ENCODE measurements around the gene CD70. TPM values are rescaled to one million over a fixed set of nuclear protein-coding genes. Genes with fewer than 3 reads are reported as not detected.

The CD70 gene
- total and polyA plus RNA-seq, 2 donors (not counting 1 experiment from before 2014, with no cell fraction given), result 23.9 to 49.1 TPM

DNA sequence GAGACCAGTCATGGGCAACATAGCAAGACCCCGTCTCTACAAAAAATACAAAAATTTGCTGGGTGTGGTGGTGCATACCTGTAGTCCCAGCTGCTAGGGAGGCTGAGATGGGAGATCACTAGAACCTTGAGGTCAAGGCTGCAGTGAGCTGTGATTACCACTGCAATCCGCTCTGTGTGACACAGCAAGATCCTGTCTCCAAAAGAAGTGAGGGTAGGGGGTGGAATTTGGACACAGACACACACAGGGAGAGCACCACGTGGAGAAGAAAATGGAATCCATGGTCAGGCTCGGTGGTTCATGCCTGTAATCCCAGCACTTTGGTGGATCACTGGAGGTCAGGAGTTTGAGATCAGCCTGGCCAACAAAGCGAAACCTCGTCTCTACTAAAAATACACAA, 51.4 kb downstream of the CD70 start:
- WGBS (ENCODE audit: insufficient coverage), result 92% methylated on average over 6 of the region's 6 CpGs
- H3K36me3 ChIP-seq (replicated peaks in 1 of 2; ENCODE audit: control extremely low read depth in 1 of 2, control insufficient read depth in 1 of 2, extremely low read depth in 1 of 2, insufficient read depth in 2 of 2, low read length in 1 of 2), result no peaks in the 10 kb centered on the region
- H3K9me3 Mint-ChIP-seq (ENCODE audit: insufficient read depth), result no peaks in the 10 kb centered on the region
- H3K4me3 ChIP-seq (ENCODE audit: control extremely low read depth in 1 of 5, extremely low read depth in 1 of 5, insufficient read depth in 1 of 5, low read depth in 2 of 5, low read length in 4 of 5), result no peak overlapping the region
- POLR2A ChIA-PET, result interaction anchor here (0.8 kb wide), 1 partner anchor 17 kb away, joined by 3 read pairs; no protein-coding TSS in a partner anchor
- no peak overlapping the region for H3K9ac ChIP-seq (ENCODE audit: low read length)
- H4K20me1 ChIP-seq (ENCODE audit: control insufficient read depth, insufficient read depth, low read length, poor library complexity, severe bottlenecking), result no peaks in the 10 kb centered on the region
- ATAC-seq (ENCODE audit: low read depth) (no peak), DNase-seq (no peak)
- no peak overlapping the region for H3K4me2 ChIP-seq (replicated peaks; ENCODE audit: low read depth, low read length, poor library complexity, severe bottlenecking)
- peaks cover 0 to 16% (median 3%) of the 10 kb centered on the region in 3 donors for H3K9me3 ChIP-seq (ENCODE audit: control extremely low read depth in 1 of 3, control insufficient read depth in 2 of 3, insufficient read depth in 1 of 3, low read length in 2 of 3)
- no peak overlapping the region for H3K4me3 Mint-ChIP-seq
- H3K4me1 Mint-ChIP-seq, result peaks cover 30% of the 10 kb centered on the region
- peaks cover 15 to 31% of the 10 kb centered on the region in 2 donors for H3K4me1 ChIP-seq (ENCODE audit: control insufficient read depth in 2 of 2, insufficient read depth in 2 of 2, low read length in 2 of 2)
- no peak for TF ChIP-seq EZH2 (IDR thresholded peaks at IDR 0.05; ENCODE audit: borderline replicate concordance, insufficient read depth, low read depth, low read length, poor library complexity, severe bottlenecking)
- TF ChIP-seq, protein P1, sequence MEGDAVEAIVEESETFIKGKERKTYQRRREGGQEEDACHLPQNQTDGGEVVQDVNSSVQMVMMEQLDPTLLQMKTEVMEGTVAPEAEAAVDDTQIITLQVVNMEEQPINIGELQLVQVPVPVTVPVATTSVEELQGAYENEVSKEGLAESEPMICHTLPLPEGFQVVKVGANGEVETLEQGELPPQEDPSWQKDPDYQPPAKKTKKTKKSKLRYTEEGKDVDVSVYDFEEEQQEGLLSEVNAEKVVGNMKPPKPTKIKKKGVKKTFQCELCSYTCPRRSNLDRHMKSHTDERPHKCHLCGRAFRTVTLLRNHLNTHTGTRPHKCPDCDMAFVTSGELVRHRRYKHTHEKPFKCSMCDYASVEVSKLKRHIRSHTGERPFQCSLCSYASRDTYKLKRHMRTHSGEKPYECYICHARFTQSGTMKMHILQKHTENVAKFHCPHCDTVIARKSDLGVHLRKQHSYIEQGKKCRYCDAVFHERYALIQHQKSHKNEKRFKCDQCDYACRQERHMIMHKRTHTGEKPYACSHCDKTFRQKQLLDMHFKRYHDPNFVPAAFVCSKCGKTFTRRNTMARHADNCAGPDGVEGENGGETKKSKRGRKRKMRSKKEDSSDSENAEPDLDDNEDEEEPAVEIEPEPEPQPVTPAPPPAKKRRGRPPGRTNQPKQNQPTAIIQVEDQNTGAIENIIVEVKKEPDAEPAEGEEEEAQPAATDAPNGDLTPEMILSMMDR (IDR thresholded peaks at IDR 0.05), result no peak
- peaks cover 5% of the 10 kb centered on the region for H3K27me3 Mint-ChIP-seq
- no peak overlapping the region for H3K27ac Mint-ChIP-seq
- H3K79me2 ChIP-seq (ENCODE audit: control insufficient read depth, insufficient read depth, low read length), result no peaks in the 10 kb centered on the region
- intact Hi-C loops (cut with micrococcal nuclease), result loop anchor here (5.0 kb wide), 1 partner anchor 198 kb away; the partner anchor contains the start of genes GPR108 and TRIP10
- H3K27ac ChIP-seq (ENCODE audit: low read length in 2 of 2), result no peak overlapping the region
- CTCF ChIA-PET, result interaction anchor here (0.6 to 0.7 kb wide), 2 partner anchors 32 to 317 kb away, joined by 3 to 4 read pairs; no protein-coding TSS in a partner anchor
- H3K27me3 ChIP-seq (replicated peaks in 1 of 4; ENCODE audit: control extremely low read depth in 1 of 4, control insufficient read depth in 3 of 4, insufficient read depth in 4 of 4, low read length in 3 of 4), result no peaks in the 10 kb centered on the region
- H2AFZ ChIP-seq (ENCODE audit: insufficient read depth, low read depth, low read length, poor library complexity, severe bottlenecking), result no peak overlapping the region

Small RNAs within 50 kb of the gene (small RNA-seq; reads per million reads assigned to genes)
- not detected for gene RF00019 (ENCODE audit: insufficient read length, low read depth, low replicate concordance)

Other genes with a start within 250 kb of the CD70 start
- 38.2 and 39.8 TPM in 2 replicates for gene CLPP, start 229.6 kb downstream of the CD70 start, total RNA-seq
- 82.1 and 83.4 TPM in 2 replicates for gene CLPP, start 229.6 kb downstream of the CD70 start, polyA plus RNA-seq
- gene ALKBH7, start 218.4 kb downstream of the CD70 start, total RNA-seq, result 62.7 and 67.0 TPM in 2 replicates
- gene ALKBH7, start 218.4 kb downstream of the CD70 start, polyA plus RNA-seq, result 27.5 and 36.4 TPM in 2 replicates
- 3.0 and 3.3 TPM in 2 replicates for gene PSPN, start 215.2 kb downstream of the CD70 start, total RNA-seq
- 0.30 and 1.1 TPM in 2 replicates for gene PSPN, start 215.2 kb downstream of the CD70 start, polyA plus RNA-seq
- 56.5 and 63.4 TPM in 2 replicates for gene GTF2F1, start 198.0 kb downstream of the CD70 start, total RNA-seq
- 41.0 and 47.8 TPM in 2 replicates for gene GTF2F1, start 198.0 kb downstream of the CD70 start, polyA plus RNA-seq
- gene KHSRP, start 166.3 kb downstream of the CD70 start, total RNA-seq, result 195 and 205 TPM in 2 replicates
- 79.6 and 82.8 TPM in 2 replicates for gene KHSRP, start 166.3 kb downstream of the CD70 start, polyA plus RNA-seq
- gene SLC25A41, start 157.4 kb downstream of the CD70 start, total RNA-seq, result 0.29 and 0.30 TPM in 2 replicates
- gene SLC25A41, start 157.4 kb downstream of the CD70 start, polyA plus RNA-seq, result 0.07 and 0.48 TPM in 2 replicates
- 19.9 and 25.3 TPM in 2 replicates for gene SLC25A23, start 131.4 kb downstream of the CD70 start, total RNA-seq
- gene SLC25A23, start 131.4 kb downstream of the CD70 start, polyA plus RNA-seq, result 2.4 and 9.3 TPM in 2 replicates
- gene CRB3, start 126.9 kb downstream of the CD70 start, total RNA-seq, result 3.1 and 3.6 TPM in 2 replicates
- gene CRB3, start 126.9 kb downstream of the CD70 start, polyA plus RNA-seq, result 1.0 and 2.1 TPM in 2 replicates
- gene DENND1C, start 109.4 kb downstream of the CD70 start, total RNA-seq, result 117 and 119 TPM in 2 replicates
- gene DENND1C, start 109.4 kb downstream of the CD70 start, polyA plus RNA-seq, result 132 and 134 TPM in 2 replicates
- gene TUBB4A, start 88.8 kb downstream of the CD70 start, total RNA-seq, result 21.9 and 22.1 TPM in 2 replicates
- gene TUBB4A, start 88.8 kb downstream of the CD70 start, polyA plus RNA-seq, result 3.3 and 3.9 TPM in 2 replicates
- 11.7 TPM in 2 replicates for gene TNFSF9, start 60.1 kb downstream of the CD70 start, total RNA-seq
- 8.9 and 24.3 TPM in 2 replicates for gene TNFSF9, start 60.1 kb downstream of the CD70 start, polyA plus RNA-seq
- gene TNFSF14, start 79.0 kb upstream of the CD70 start, total RNA-seq, result 0.37 and 0.58 TPM in 2 replicates
- gene TNFSF14, start 79.0 kb upstream of the CD70 start, polyA plus RNA-seq, result 0.04 and 0.06 TPM in 2 replicates
- gene C3, start 129.5 kb upstream of the CD70 start, total RNA-seq, result 0.47 and 2.0 TPM in 2 replicates
- 0.01 and 0.27 TPM in 2 replicates for gene C3, start 129.5 kb upstream of the CD70 start, polyA plus RNA-seq
- gene GPR108, start 146.4 kb upstream of the CD70 start, total RNA-seq, result 78.8 and 79.0 TPM in 2 replicates
- gene GPR108, start 146.4 kb upstream of the CD70 start, polyA plus RNA-seq, result 82.5 and 100.0 TPM in 2 replicates
- 42.7 and 53.3 TPM in 2 replicates for gene TRIP10, start 148.5 kb upstream of the CD70 start, total RNA-seq
- 5.9 and 9.1 TPM in 2 replicates for gene TRIP10, start 148.5 kb upstream of the CD70 start, polyA plus RNA-seq
- gene SH2D3A, start 176.3 kb upstream of the CD70 start, total RNA-seq, result 33.5 and 36.1 TPM in 2 replicates
- gene SH2D3A, start 176.3 kb upstream of the CD70 start, polyA plus RNA-seq, result 54.1 and 61.1 TPM in 2 replicates
- 98.8 and 104 TPM in 2 replicates for gene VAV1, start 181.6 kb upstream of the CD70 start, total RNA-seq
- 62.7 and 65.0 TPM in 2 replicates for gene VAV1, start 181.6 kb upstream of the CD70 start, polyA plus RNA-seq